H1 (cell line): ENCODE data around the gene CDYL. TPM values are rescaled to one million over a fixed set of nuclear protein-coding genes. Genes with fewer than 3 reads are reported as not detected.
A peak's percentile ranks its signal among the peaks of the same experiment; 100 is the strongest.

Source experiments
- CTCF ChIA-PET: fragments of 300-600 bp; sonication (Branson Sonifier 250); formaldehyde crosslinking; loops from one replicate; lab custom pipeline; 2021; ENCODE audit not compliant: partially characterized antibody; lab: Charles Lee
- POLR2A ChIA-PET: fragments of 300-600 bp; sonication (Branson Sonifier 250); formaldehyde crosslinking; loops from one replicate; lab custom pipeline; 2021; ENCODE audit warnings: inconsistent platforms; ENCODE audit not compliant: partially characterized antibody; lab: Charles Lee
- DNase-seq, 2 experiments: peaks; one replicate each; pipeline versions ENCODE4 v3.0.0 to v3.0.0-alpha.2; 2010 to 2022; ENCODE audit warnings: low spot score in 2 of 2, low read depth in 1 of 2, mixed read lengths in 1 of 2
- FAIRE-seq: peaks from 2 replicates; lab custom pipeline; 2011; peaks lifted over from hg19 to GRCh38; lab: Jason Lieb, UNC
- H2AFZ ChIP-seq: 2 replicates; pipeline ENCODE4 v1.8.1; 2012; ENCODE audit warnings: low read length, inconsistent platforms
- H2AK5ac ChIP-seq: 2 replicates; pipeline ENCODE4 v1.6.1; 2013; ENCODE audit warnings: low read depth, low read length
- H2BK120ac ChIP-seq: replicated peaks from 2 replicates; pipeline ENCODE3; 2013; ENCODE audit warnings: low read depth, low read length, inconsistent platforms
- H2BK12ac ChIP-seq: 2 replicates; pipeline ENCODE4 v1.6.1; 2013; ENCODE audit warnings: low read depth, low read length
- H2BK15ac ChIP-seq: 2 replicates; pipeline ENCODE4 v1.6.1; 2013; ENCODE audit warnings: low read length
- H2BK20ac ChIP-seq: 2 replicates; pipeline ENCODE4 v1.6.1; 2013; ENCODE audit warnings: low read length
- H2BK5ac ChIP-seq: 2 replicates; pipeline ENCODE4 v1.6.1; 2013; ENCODE audit warnings: low read depth, low read length
- H3K14ac ChIP-seq: 2 replicates; pipeline ENCODE4 v1.6.1; 2013; ENCODE audit warnings: inconsistent platforms; ENCODE audit not compliant: insufficient read length
- H3K18ac ChIP-seq: 2 replicates; pipeline ENCODE4 v1.6.1; 2013; ENCODE audit warnings: low read length; ENCODE audit errors: extremely low read depth
- H3K23ac ChIP-seq: 2 replicates; pipeline ENCODE4 v1.6.1; 2013; ENCODE audit warnings: inconsistent platforms; ENCODE audit not compliant: insufficient read length
- H3K23me2 ChIP-seq: 2 replicates; pipeline ENCODE4 v1.6.1; 2013; ENCODE audit warnings: low read depth, low read length
- H3K27ac ChIP-seq: 2 replicates; pipeline ENCODE4 v1.6.1; 2011; ENCODE audit warnings: low read depth, low read length, inconsistent platforms
- H3K27me3 ChIP-seq, 4 experiments: replicated peaks in 1 of 4; 1 replicate in 1 of 4; 2 replicates in 3 of 4; pipeline versions ENCODE4 v1.6.1 to v1.8.1; 2011 to 2013; ENCODE audit warnings: low read length in 3 of 4, mild to moderate bottlenecking in 3 of 4, inconsistent platforms in 2 of 4, mixed read lengths in 2 of 4, moderate library complexity in 1 of 4; ENCODE audit not compliant: control insufficient read depth in 3 of 4, insufficient read depth in 3 of 4; ENCODE audit errors: extremely low read depth in 1 of 4
- H3K36me3 ChIP-seq, 4 experiments: 2 replicates each; pipeline versions ENCODE4 v1.6.1 to v1.8.1; 2011 to 2013; ENCODE audit warnings: mild to moderate bottlenecking in 4 of 4, low read length in 3 of 4, moderate library complexity in 2 of 4, control low read depth in 1 of 4, inconsistent platforms in 1 of 4; ENCODE audit not compliant: insufficient read depth in 4 of 4, control insufficient read depth in 2 of 4
- H3K4ac ChIP-seq: replicated peaks from 2 replicates; pipeline ENCODE3; 2013; ENCODE audit warnings: low read length, low read depth, mixed read lengths, inconsistent platforms; ENCODE audit not compliant: insufficient read length
- H3K4me1 ChIP-seq, 4 experiments: replicated peaks in 1 of 4; 1 replicate in 1 of 4; 2 replicates in 3 of 4; pipeline versions ENCODE4 v1.6.1 to v1.8.1; 2011 to 2013; ENCODE audit warnings: low read length in 3 of 4, inconsistent platforms in 2 of 4, mixed read lengths in 1 of 4; ENCODE audit not compliant: insufficient read depth in 4 of 4, control insufficient read depth in 3 of 4
- H3K4me2 ChIP-seq, 2 experiments: 2 replicates each; pipeline versions ENCODE4 v1.6.1 to v1.8.1; 2011 to 2013; ENCODE audit warnings: low read depth in 2 of 2, low read length in 2 of 2, control low read depth in 1 of 2, inconsistent platforms in 1 of 2, mild to moderate bottlenecking in 1 of 2; ENCODE audit not compliant: insufficient read depth in 1 of 2
- H3K4me3 ChIP-seq, 4 experiments: fragments of 200-600, 300-600 bp in 1 of 4; sonication (generic), shearing (Covaris generic), sonication (Bioruptor Twin) in 1 of 4; 2 replicates each; pipeline versions ENCODE4 v1.5.1 to v1.8.1; 2011 to 2016; ENCODE audit warnings: low read length in 4 of 4, low read depth in 3 of 4, control low read depth in 2 of 4, inconsistent platforms in 2 of 4, mild to moderate bottlenecking in 2 of 4, mixed read lengths in 1 of 4, moderate library complexity in 1 of 4; ENCODE audit not compliant: insufficient read depth in 2 of 4; ENCODE audit errors: extremely low read depth in 1 of 4
- H3K56ac ChIP-seq: replicated peaks from 2 replicates; pipeline ENCODE3; 2013; ENCODE audit warnings: low read depth, mild to moderate bottlenecking, mixed read lengths, low read length, inconsistent platforms; ENCODE audit not compliant: insufficient read length
- H3K79me1 ChIP-seq: 2 replicates; pipeline ENCODE4 v1.6.1; 2013; ENCODE audit warnings: low read depth, low read length, control low read depth
- H3K79me2 ChIP-seq, 2 experiments: 2 replicates each; pipeline versions ENCODE4 v1.6.1 to v1.8.1; 2012 to 2013; ENCODE audit warnings: low read length in 2 of 2, mild to moderate bottlenecking in 2 of 2, inconsistent platforms in 1 of 2; ENCODE audit not compliant: insufficient read depth in 2 of 2, control insufficient read depth in 1 of 2
- H3K9ac ChIP-seq, 4 experiments: replicated peaks in 1 of 4; 1 replicate in 1 of 4; 2 replicates in 3 of 4; pipeline versions ENCODE4 v1.6.1 to v1.8.1; 2011 to 2013; ENCODE audit warnings: low read depth in 3 of 4, low read length in 3 of 4, control low read depth in 2 of 4, mild to moderate bottlenecking in 2 of 4, moderate library complexity in 2 of 4, inconsistent platforms in 1 of 4; ENCODE audit errors: extremely low read depth in 1 of 4
- H3K9me3 ChIP-seq, 2 experiments: 2 replicates each; pipeline versions ENCODE4 v1.6.1 to v1.8.1; 2012 to 2013; ENCODE audit warnings: mild to moderate bottlenecking in 2 of 2, moderate library complexity in 2 of 2, control low read depth in 1 of 2, inconsistent platforms in 1 of 2, low read depth in 1 of 2, low read length in 1 of 2, mixed read lengths in 1 of 2; ENCODE audit not compliant: insufficient read depth in 2 of 2
- H4K20me1 ChIP-seq, 2 experiments: replicated peaks in 1 of 2; 2 replicates each; pipeline versions ENCODE3 to v1.8.1; 2011 to 2013; ENCODE audit warnings: inconsistent platforms in 2 of 2, low read length in 2 of 2, mild to moderate bottlenecking in 1 of 2; ENCODE audit not compliant: insufficient read depth in 2 of 2, control insufficient read depth in 1 of 2
- H4K5ac ChIP-seq: 2 replicates; pipeline ENCODE4 v1.6.1; 2013; ENCODE audit warnings: low read length, low read depth, mixed read lengths, inconsistent platforms; ENCODE audit not compliant: insufficient read length
- H4K8ac ChIP-seq: 2 replicates; pipeline ENCODE4 v1.8.0; 2013; ENCODE audit warnings: mild to moderate bottlenecking, moderate library complexity, low read length, inconsistent platforms; ENCODE audit not compliant: insufficient read depth; ENCODE audit errors: extremely low read depth
- H4K91ac ChIP-seq: replicated peaks from 2 replicates; pipeline ENCODE3; 2013; ENCODE audit warnings: low read length, mixed read lengths, inconsistent platforms; ENCODE audit not compliant: insufficient read length
- POLR2AphosphoS5 ChIP-seq: IDR thresholded peaks from 2 replicates; pipeline ENCODE4 v1.6.1; 2011; ENCODE audit warnings: low read depth, low read length
- POU5F1 ChIP-seq: IDR thresholded peaks from 2 replicates; pipeline ENCODE4 v1.6.1; 2011; ENCODE audit warnings: low read depth, mild to moderate bottlenecking, low read length, moderate library complexity
- SP1 ChIP-seq: IDR thresholded peaks from 2 replicates; pipeline ENCODE4 v1.6.1; 2011; ENCODE audit warnings: low read depth, low read length
- SP2 ChIP-seq: IDR thresholded peaks from 2 replicates; pipeline ENCODE4 v1.6.1; 2012; ENCODE audit warnings: mild to moderate bottlenecking, low read length, inconsistent platforms
- SP4 ChIP-seq: IDR thresholded peaks from 2 replicates; pipeline ENCODE4 v1.6.1; 2012; ENCODE audit warnings: low read length, inconsistent platforms
- TCF12 ChIP-seq: IDR thresholded peaks from 2 replicates; pipeline ENCODE4 v1.6.1; 2011; ENCODE audit warnings: low read depth, mild to moderate bottlenecking, low read length
- WGBS, 2 experiments: shearing (Covaris generic) in 1 of 2; methylation state at CpG; one replicate each; pipeline versions ENCODE4 v1.1.6 to v1.1.7; 2013 to 2015; ENCODE audit warnings: low lambda C conversion rate in 2 of 2, mixed read lengths in 2 of 2, inconsistent platforms in 1 of 2, low coverage in 1 of 2, missing lambda C conversion rate in 1 of 2; ENCODE audit not compliant: insufficient replicate concordance in 2 of 2, insufficient coverage in 1 of 2, insufficient read length in 1 of 2; ENCODE audit errors: extremely low coverage in 1 of 2, missing lambda C conversion rate in 1 of 2; 5-methylcytosine and 5-hydroxymethylcytosine counted together
- polyA plus RNA-seq, 7 experiments: library from polyadenylated mRNA; depleted of rRNA in 3 of 7; stranded (reverse) in 5 of 7; unstranded in 2 of 7; fragments of >200 nt in 5 of 7; fragments of 200-250 nt in 2 of 7; gene quantifications; 1 replicate in 5 of 7; 2 replicates in 1 of 7; 4 replicates in 1 of 7; pipeline versions ENCODE4 v1.2.1 to v1.2.3, GENCODE V29; 2011 to 2013; ENCODE audit warnings: missing spikeins in 2 of 7, mixed read lengths in 2 of 7
- total RNA-seq: library from RNA; stranded (reverse); fragmentation: NEBNext Ultra II Directional; extraction: Animal tissue kit (Norgen Biotek cat#: 25700); gene quantifications from 2 replicates; pipeline ENCODE4 v1.2.1, GENCODE V29; 2021

The CDYL gene
- total and polyA plus RNA-seq, 2 of the 8 experiments (the other 6 are each of a cell fraction or from before 2014, with no cell fraction given) = 56.4 to 119 TPM

GRCh38 chr6:4777394-4777935 lies 1.3 kb downstream of the CDYL start:
- H2BK20ac ChIP-seq = no peak overlapping the region
- H3K23ac ChIP-seq = no peak overlapping the region
- H3K4me1 ChIP-seq = peaks cover 0 to 15% (median 7%) of the 10 kb centered on the region in 4 experiments; a peak in 3 of 7 replicates
- H2AFZ ChIP-seq = no peak overlapping the region
- peak overlapping the region in 1 of 4 experiments; percentile 11; a peak in 1 of 7 replicates for H3K9ac ChIP-seq
- peaks cover 0 to 4% (median 0%) of the 10 kb centered on the region in 4 experiments; a peak in 1 of 8 replicates for H3K36me3 ChIP-seq
- no peak overlapping the region for H3K56ac ChIP-seq
- DNase-seq = no peak
- ChIA-PET POLR2A (interaction anchor here (0.9 to 1.8 kb wide), 4 partner anchors 9 to 50 kb away, joined by 3 to 5 read pairs (median 4); no protein-coding TSS in a partner anchor), CTCF (interaction anchor here (0.5 to 0.9 kb wide), 3 partner anchors 24 to 203 kb away, joined by 3 read pairs; no protein-coding TSS in a partner anchor)
- H4K20me1 ChIP-seq = peaks cover 54 to 55% of the 10 kb centered on the region in 2 experiments
- peaks cover 55 to 82% of the 10 kb centered on the region in 2 experiments for H3K79me2 ChIP-seq
- no peak overlapping the region for H3K4ac ChIP-seq
- H3K23me2 ChIP-seq = peaks cover 16% of the 10 kb centered on the region
- no peak overlapping the region for H3K14ac ChIP-seq
- H2BK5ac ChIP-seq = no peak overlapping the region
- TF ChIP-seq POU5F1 = 0 out of 2 replicates have a peak, but pooled peaks have one; percentile 16
- peak; percentile 63; the same call in 1 of the 2 replicates for TF ChIP-seq TCF12
- peak; percentile 84 for TF ChIP-seq POLR2AphosphoS5
- 0 out of 2 replicates have a peak, but pooled peaks have one; percentile 15 for TF ChIP-seq SP1
- TF ChIP-seq SP2 = no peak
- TF ChIP-seq SP4 = no peak
- H3K27ac ChIP-seq = no peak overlapping the region
- no peak overlapping the region for H2BK12ac ChIP-seq
- no peak overlapping the region for H2BK15ac ChIP-seq
- H4K8ac ChIP-seq = no peak overlapping the region
- no peak overlapping the region for H2BK120ac ChIP-seq
- peak overlapping the region; percentile 76 to 81 for H3K4me2 ChIP-seq
- H3K18ac ChIP-seq = no peak overlapping the region
- H2AK5ac ChIP-seq = no peak overlapping the region
- 17% methylated on average over 9 of the region's 9 CpGs; no CpG with 5 or more reads in 1 of the 2 experiments for WGBS, 2 experiments
- H3K4me3 ChIP-seq = peak overlapping the region; percentile 41 to 75 (median 52)
- H4K91ac ChIP-seq = no peak overlapping the region
- H4K5ac ChIP-seq = no peak overlapping the region
- peak; percentile 13 for FAIRE-seq
- H3K27me3 ChIP-seq = peaks cover 10 to 25% (median 21%) of the 10 kb centered on the region in 4 experiments
- peaks cover 0 to 3% of the 10 kb centered on the region in 2 experiments; a peak in 2 of 4 replicates for H3K9me3 ChIP-seq
- peaks cover 18% of the 10 kb centered on the region for H3K79me1 ChIP-seq
